IPS-18c (cell line): Measurements from ENCODE around the gene PLXND1.
"Not testable (repeated sequence)": the region's sequence is repeated elsewhere in the genome, so short reads cannot be mapped to it uniquely, and the experiment has no call there.

ENCODE experiments used
- H3K4me3 ChIP-seq: 2 replicates; pipeline ENCODE4 v1.7.0; 2013; ENCODE audit warnings: low read depth, mild to moderate bottlenecking, low read length, moderate library complexity; ENCODE audit not compliant: insufficient read depth
- H3K9me3 ChIP-seq: one replicate; pipeline ENCODE4 v1.6.1; 2013; ENCODE audit warnings: mild to moderate bottlenecking, low read length, moderate library complexity; ENCODE audit not compliant: control insufficient read depth, insufficient read depth

Gene PLXND1

GRCh38 chr3:129519896-129520715, 86.4 kb downstream of the PLXND1 start:
- H3K9me3 ChIP-seq = peaks cover 4% of the 10 kb centered on the region
- no peak overlapping the region for H3K4me3 ChIP-seq

- peaks cover 4% of the 10 kb centered on the region for H3K9me3 ChIP-seq
- no peak overlapping the region for H3K4me3 ChIP-seq
These were observed 87.0 kb downstream of the PLXND1 start for GRCh38 chr3:129519449-129519848.

- H3K9me3 ChIP-seq = no peaks in the 10 kb centered on the region
- H3K4me3 ChIP-seq = no peak overlapping the region
These were observed 87.9 kb downstream of the PLXND1 start for GRCh38 chr3:129518581-129518980.

- H3K9me3 ChIP-seq = no peaks in the 10 kb centered on the region
- no peak overlapping the region for H3K4me3 ChIP-seq
These were observed 88.4 kb downstream of the PLXND1 start for GRCh38 chr3:129518038-129518561.

- no peaks in the 10 kb centered on the region for H3K9me3 ChIP-seq
These were observed 89.0 kb downstream of the PLXND1 start for GRCh38 chr3:129517516-129517915.

GRCh38 chr3:129515821-129516432, 90.5 kb downstream of the PLXND1 start:
- not testable (repeated sequence) for H3K4me3 ChIP-seq, H3K9me3 ChIP-seq

More at GRCh38 chr3:129517516-129517915, 89.0 kb downstream of the PLXND1 start:
- no peak overlapping the region for H3K4me3 ChIP-seq

GRCh38 chr3:129515108-129515820, 91.2 kb downstream of the PLXND1 start:
- H3K9me3 ChIP-seq, H3K4me3 ChIP-seq: not testable (repeated sequence)

GRCh38 chr3:129514563-129514962, 91.9 kb downstream of the PLXND1 start:
- H3K9me3 ChIP-seq = no peaks in the 10 kb centered on the region
- H3K4me3 ChIP-seq = no peak overlapping the region

- Histone ChIP-seq H3K9me3 (no peaks in the 10 kb centered on the region), H3K4me3 (no peak overlapping the region)
These were observed 92.4 kb downstream of the PLXND1 start for GRCh38 chr3:129514110-129514509.

- H3K4me3 ChIP-seq = no peak overlapping the region
- H3K9me3 ChIP-seq = no peaks in the 10 kb centered on the region
These were observed 92.8 kb downstream of the PLXND1 start for GRCh38 chr3:129513705-129514104.

- H3K9me3 ChIP-seq = no peaks in the 10 kb centered on the region
- H3K4me3 ChIP-seq = no peak overlapping the region
These were observed 93.9 kb downstream of the PLXND1 start for GRCh38 chr3:129512595-129512994.

- no peak overlapping the region for H3K4me3 ChIP-seq
- H3K9me3 ChIP-seq = no peaks in the 10 kb centered on the region
These were observed 99.2 kb downstream of the PLXND1 start for GRCh38 chr3:129507181-129507831.

GRCh38 chr3:129506231-129506742, 100.2 kb downstream of the PLXND1 start:
- no peak overlapping the region for H3K4me3 ChIP-seq
- no peaks in the 10 kb centered on the region for H3K9me3 ChIP-seq

- Histone ChIP-seq H3K9me3 (no peaks in the 10 kb centered on the region), H3K4me3 (no peak overlapping the region)
These were observed 101.1 kb downstream of the PLXND1 start for GRCh38 chr3:129505341-129505740.
